H1 (cell line): ENCODE results near the gene S1PR2. TPM values are rescaled to one million over a fixed set of nuclear protein-coding genes. Genes with fewer than 3 reads are reported as not detected.

ENCODE experiments used
- CTCF ChIA-PET: fragments of 300-600 bp; sonication (Branson Sonifier 250); formaldehyde crosslinking; loops from one replicate; lab custom pipeline; 2021; ENCODE audit not compliant: partially characterized antibody; lab: Charles Lee
- POLR2A ChIA-PET: fragments of 300-600 bp; sonication (Branson Sonifier 250); formaldehyde crosslinking; loops from one replicate; lab custom pipeline; 2021; ENCODE audit warnings: inconsistent platforms; ENCODE audit not compliant: partially characterized antibody; lab: Charles Lee
- DNase-seq, 2 experiments: peaks; one replicate each; pipeline versions ENCODE4 v3.0.0 to v3.0.0-alpha.2; 2010 to 2022; ENCODE audit warnings: low spot score in 2 of 2, low read depth in 1 of 2, mixed read lengths in 1 of 2
- FAIRE-seq: peaks from 2 replicates; lab custom pipeline; 2011; peaks lifted over from hg19 to GRCh38; lab: Jason Lieb, UNC
- H2AFZ ChIP-seq: 2 replicates; pipeline ENCODE4 v1.8.1; 2012; ENCODE audit warnings: low read length, inconsistent platforms
- H2AK5ac ChIP-seq: 2 replicates; pipeline ENCODE4 v1.6.1; 2013; ENCODE audit warnings: low read depth, low read length
- H2BK120ac ChIP-seq: replicated peaks from 2 replicates; pipeline ENCODE3; 2013; ENCODE audit warnings: low read depth, low read length, inconsistent platforms
- H2BK12ac ChIP-seq: 2 replicates; pipeline ENCODE4 v1.6.1; 2013; ENCODE audit warnings: low read depth, low read length
- H2BK15ac ChIP-seq: 2 replicates; pipeline ENCODE4 v1.6.1; 2013; ENCODE audit warnings: low read length
- H2BK20ac ChIP-seq: 2 replicates; pipeline ENCODE4 v1.6.1; 2013; ENCODE audit warnings: low read length
- H2BK5ac ChIP-seq: 2 replicates; pipeline ENCODE4 v1.6.1; 2013; ENCODE audit warnings: low read depth, low read length
- H3K14ac ChIP-seq: 2 replicates; pipeline ENCODE4 v1.6.1; 2013; ENCODE audit warnings: inconsistent platforms; ENCODE audit not compliant: insufficient read length
- H3K18ac ChIP-seq: 2 replicates; pipeline ENCODE4 v1.6.1; 2013; ENCODE audit warnings: low read length; ENCODE audit errors: extremely low read depth
- H3K23ac ChIP-seq: 2 replicates; pipeline ENCODE4 v1.6.1; 2013; ENCODE audit warnings: inconsistent platforms; ENCODE audit not compliant: insufficient read length
- H3K23me2 ChIP-seq: 2 replicates; pipeline ENCODE4 v1.6.1; 2013; ENCODE audit warnings: low read depth, low read length
- H3K27ac ChIP-seq: 2 replicates; pipeline ENCODE4 v1.6.1; 2011; ENCODE audit warnings: low read depth, low read length, inconsistent platforms
- H3K27me3 ChIP-seq, 4 experiments: replicated peaks in 1 of 4; 1 replicate in 1 of 4; 2 replicates in 3 of 4; pipeline versions ENCODE4 v1.6.1 to v1.8.1; 2011 to 2013; ENCODE audit warnings: low read length in 3 of 4, mild to moderate bottlenecking in 3 of 4, inconsistent platforms in 2 of 4, mixed read lengths in 2 of 4, moderate library complexity in 1 of 4; ENCODE audit not compliant: control insufficient read depth in 3 of 4, insufficient read depth in 3 of 4; ENCODE audit errors: extremely low read depth in 1 of 4
- H3K36me3 ChIP-seq, 4 experiments: 2 replicates each; pipeline versions ENCODE4 v1.6.1 to v1.8.1; 2011 to 2013; ENCODE audit warnings: mild to moderate bottlenecking in 4 of 4, low read length in 3 of 4, moderate library complexity in 2 of 4, control low read depth in 1 of 4, inconsistent platforms in 1 of 4; ENCODE audit not compliant: insufficient read depth in 4 of 4, control insufficient read depth in 2 of 4
- H3K4ac ChIP-seq: replicated peaks from 2 replicates; pipeline ENCODE3; 2013; ENCODE audit warnings: low read length, low read depth, mixed read lengths, inconsistent platforms; ENCODE audit not compliant: insufficient read length
- H3K4me1 ChIP-seq, 4 experiments: replicated peaks in 1 of 4; 1 replicate in 1 of 4; 2 replicates in 3 of 4; pipeline versions ENCODE4 v1.6.1 to v1.8.1; 2011 to 2013; ENCODE audit warnings: low read length in 3 of 4, inconsistent platforms in 2 of 4, mixed read lengths in 1 of 4; ENCODE audit not compliant: insufficient read depth in 4 of 4, control insufficient read depth in 3 of 4
- H3K4me2 ChIP-seq, 2 experiments: 2 replicates each; pipeline versions ENCODE4 v1.6.1 to v1.8.1; 2011 to 2013; ENCODE audit warnings: low read depth in 2 of 2, low read length in 2 of 2, control low read depth in 1 of 2, inconsistent platforms in 1 of 2, mild to moderate bottlenecking in 1 of 2; ENCODE audit not compliant: insufficient read depth in 1 of 2
- H3K4me3 ChIP-seq, 4 experiments: fragments of 200-600, 300-600 bp in 1 of 4; sonication (generic), shearing (Covaris generic), sonication (Bioruptor Twin) in 1 of 4; 2 replicates each; pipeline versions ENCODE4 v1.5.1 to v1.8.1; 2011 to 2016; ENCODE audit warnings: low read length in 4 of 4, low read depth in 3 of 4, control low read depth in 2 of 4, inconsistent platforms in 2 of 4, mild to moderate bottlenecking in 2 of 4, mixed read lengths in 1 of 4, moderate library complexity in 1 of 4; ENCODE audit not compliant: insufficient read depth in 2 of 4; ENCODE audit errors: extremely low read depth in 1 of 4
- H3K56ac ChIP-seq: replicated peaks from 2 replicates; pipeline ENCODE3; 2013; ENCODE audit warnings: low read depth, mild to moderate bottlenecking, mixed read lengths, low read length, inconsistent platforms; ENCODE audit not compliant: insufficient read length
- H3K79me1 ChIP-seq: 2 replicates; pipeline ENCODE4 v1.6.1; 2013; ENCODE audit warnings: low read depth, low read length, control low read depth
- H3K79me2 ChIP-seq, 2 experiments: 2 replicates each; pipeline versions ENCODE4 v1.6.1 to v1.8.1; 2012 to 2013; ENCODE audit warnings: low read length in 2 of 2, mild to moderate bottlenecking in 2 of 2, inconsistent platforms in 1 of 2; ENCODE audit not compliant: insufficient read depth in 2 of 2, control insufficient read depth in 1 of 2
- H3K9ac ChIP-seq, 4 experiments: replicated peaks in 1 of 4; 1 replicate in 1 of 4; 2 replicates in 3 of 4; pipeline versions ENCODE4 v1.6.1 to v1.8.1; 2011 to 2013; ENCODE audit warnings: low read depth in 3 of 4, low read length in 3 of 4, control low read depth in 2 of 4, mild to moderate bottlenecking in 2 of 4, moderate library complexity in 2 of 4, inconsistent platforms in 1 of 4; ENCODE audit errors: extremely low read depth in 1 of 4
- H3K9me3 ChIP-seq, 2 experiments: 2 replicates each; pipeline versions ENCODE4 v1.6.1 to v1.8.1; 2012 to 2013; ENCODE audit warnings: mild to moderate bottlenecking in 2 of 2, moderate library complexity in 2 of 2, control low read depth in 1 of 2, inconsistent platforms in 1 of 2, low read depth in 1 of 2, low read length in 1 of 2, mixed read lengths in 1 of 2; ENCODE audit not compliant: insufficient read depth in 2 of 2
- H4K20me1 ChIP-seq, 2 experiments: replicated peaks in 1 of 2; 2 replicates each; pipeline versions ENCODE3 to v1.8.1; 2011 to 2013; ENCODE audit warnings: inconsistent platforms in 2 of 2, low read length in 2 of 2, mild to moderate bottlenecking in 1 of 2; ENCODE audit not compliant: insufficient read depth in 2 of 2, control insufficient read depth in 1 of 2
- H4K5ac ChIP-seq: 2 replicates; pipeline ENCODE4 v1.6.1; 2013; ENCODE audit warnings: low read length, low read depth, mixed read lengths, inconsistent platforms; ENCODE audit not compliant: insufficient read length
- H4K8ac ChIP-seq: 2 replicates; pipeline ENCODE4 v1.8.0; 2013; ENCODE audit warnings: mild to moderate bottlenecking, moderate library complexity, low read length, inconsistent platforms; ENCODE audit not compliant: insufficient read depth; ENCODE audit errors: extremely low read depth
- H4K91ac ChIP-seq: replicated peaks from 2 replicates; pipeline ENCODE3; 2013; ENCODE audit warnings: low read length, mixed read lengths, inconsistent platforms; ENCODE audit not compliant: insufficient read length
- SIN3A ChIP-seq, 2 experiments: IDR thresholded peaks in 1 of 2; conservative IDR thresholded peaks in 1 of 2; 2 replicates each; pipeline ENCODE4 v1.6.1; 2011 to 2012; ENCODE audit warnings: low read length in 2 of 2, improper control_type of control experiment in 1 of 2, low read depth in 1 of 2, mild to moderate bottlenecking in 1 of 2
- WGBS, 2 experiments: shearing (Covaris generic) in 1 of 2; methylation state at CpG; one replicate each; pipeline versions ENCODE4 v1.1.6 to v1.1.7; 2013 to 2015; ENCODE audit warnings: low lambda C conversion rate in 2 of 2, mixed read lengths in 2 of 2, inconsistent platforms in 1 of 2, low coverage in 1 of 2, missing lambda C conversion rate in 1 of 2; ENCODE audit not compliant: insufficient replicate concordance in 2 of 2, insufficient coverage in 1 of 2, insufficient read length in 1 of 2; ENCODE audit errors: extremely low coverage in 1 of 2, missing lambda C conversion rate in 1 of 2; 5-methylcytosine and 5-hydroxymethylcytosine counted together
- microRNA-seq, 2 experiments: library from miRNA; unstranded; fragments of <30 nt; microRNA quantifications; one replicate each; pipeline versions ENCODE4 to v1.2.0, GENCODE V29; 2016 to 2020; ENCODE audit warnings: borderline microRNAs expressed in 2 of 2, borderline number of aligned reads in 2 of 2, borderline replicate concordance in 1 of 2
- polyA plus RNA-seq, 7 experiments: library from polyadenylated mRNA; depleted of rRNA in 3 of 7; stranded (reverse) in 5 of 7; unstranded in 2 of 7; fragments of >200 nt in 5 of 7; fragments of 200-250 nt in 2 of 7; gene quantifications; 1 replicate in 5 of 7; 2 replicates in 1 of 7; 4 replicates in 1 of 7; pipeline versions ENCODE4 v1.2.1 to v1.2.3, GENCODE V29; 2011 to 2013; ENCODE audit warnings: missing spikeins in 2 of 7, mixed read lengths in 2 of 7
- small RNA-seq: library from polyadenylated mRNA; stranded (forward); fragments of <200 nt; extraction: miRNeasy Mini kit (QIAGEN cat#:217004); gene quantifications from one replicate; pipeline ENCODE3, GENCODE V24; 2013; ENCODE audit not compliant: insufficient read depth
- total RNA-seq: library from RNA; stranded (reverse); fragmentation: NEBNext Ultra II Directional; extraction: Animal tissue kit (Norgen Biotek cat#: 25700); gene quantifications from 2 replicates; pipeline ENCODE4 v1.2.1, GENCODE V29; 2021

S1PR2 gene
- total and polyA plus RNA-seq, 2 of the 8 experiments (the other 6 are each of a cell fraction or from before 2014, with no cell fraction given) = 17.5 to 19.4 TPM

DNA sequence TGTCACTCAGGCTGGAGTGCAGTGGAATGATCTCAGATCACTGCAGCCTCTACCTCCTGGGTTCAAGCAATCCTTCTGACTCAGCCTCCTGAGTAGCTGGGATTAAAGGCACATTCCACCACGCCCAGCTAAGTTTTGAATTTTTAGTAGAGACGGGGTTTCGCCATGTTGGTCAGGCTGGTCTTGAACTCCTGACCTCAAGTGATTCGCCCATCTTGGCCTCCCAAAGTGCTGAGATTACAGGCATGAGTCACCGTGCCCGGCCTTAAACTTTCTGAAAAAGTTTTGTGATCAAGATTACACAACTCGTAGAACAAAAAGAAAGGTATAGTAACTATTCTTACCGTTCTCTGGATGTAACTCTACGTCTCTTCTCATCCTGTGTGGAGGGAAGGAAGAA lies 57.6 kb downstream of the S1PR2 start:
- H3K27me3 ChIP-seq = no peaks in the 10 kb centered on the region
- no peak overlapping the region for H2BK120ac ChIP-seq

More for the DNA sequence above, 57.6 kb downstream of the S1PR2 start:
- Histone ChIP-seq H3K18ac (no peak overlapping the region), H3K4ac (no peak overlapping the region), H3K56ac (no peak overlapping the region), H3K4me3 (no peak overlapping the region), H3K4me2 (no peak overlapping the region), H3K79me1 (no peaks in the 10 kb centered on the region), H2BK15ac (no peak overlapping the region), H3K27ac (no peak overlapping the region), H4K91ac (no peak overlapping the region), H3K79me2 (no peaks in the 10 kb centered on the region), H3K14ac (no peak overlapping the region), H4K20me1 (no peaks in the 10 kb centered on the region), H2BK20ac (no peak overlapping the region), H3K9ac (no peak overlapping the region), H3K9me3 (no peaks in the 10 kb centered on the region), H3K36me3 (peaks cover 26 to 76% (median 57%) of the 10 kb centered on the region in 4 experiments), H3K4me1 (no peaks in the 10 kb centered on the region), H4K8ac (no peak overlapping the region), H4K5ac (no peak overlapping the region), H2AFZ (no peak overlapping the region), H2BK5ac (no peak overlapping the region)
- POLR2A ChIA-PET = interaction anchor here (0.9 to 1.3 kb wide), 5 partner anchors 9 to 41 kb away, joined by 3 to 4 read pairs (median 4); no protein-coding TSS in a partner anchor
- DNase-seq (no peak), FAIRE-seq (no peak)
- WGBS, 2 experiments = 90% methylated on average over 9 of the region's 9 CpGs; no CpG with 5 or more reads in 1 of the 2 experiments
- TF ChIP-seq SIN3A (conservative IDR thresholded peaks at IDR 0.05 in 1 of 2, IDR thresholded peaks at IDR 0.05 in 1 of 2; ENCODE audit: low read depth in 1 of 2, low read length in 2 of 2) = no peak
- TF ChIP-seq, all 59 proteins: peak for 0
- Histone ChIP-seq H3K23ac (no peak overlapping the region), H2BK12ac (no peak overlapping the region), H2AK5ac (no peak overlapping the region), H3K23me2 (no peaks in the 10 kb centered on the region)
- CTCF ChIA-PET = interaction anchor here (0.6 to 1.3 kb wide), 3 partner anchors 9 to 134 kb away, joined by 3 read pairs; no protein-coding TSS in a partner anchor

Small RNA genes lying within 50 kb of the gene (microRNA-seq; reads per million reads assigned to microRNA genes)
- 0 reads per million in 2 experiments for gene MIR4322

Small RNA genes lying within 50 kb of the gene (small RNA-seq; reads per million reads assigned to genes)
- gene MIR4322 = not detected

Other genes starting within 250 kb of the S1PR2 start
- gene COL5A3, start 220.8 kb downstream of the S1PR2 start, total RNA-seq = 0.74 and 0.75 TPM in 2 replicates
- gene COL5A3, start 220.8 kb downstream of the S1PR2 start, polyA plus RNA-seq (2011; rRNA removed) = 0.67 and 1.2 TPM in 2 replicates
- not detected in 2 replicates for gene RDH8, start 217.8 kb downstream of the S1PR2 start, total RNA-seq
- gene RDH8, start 217.8 kb downstream of the S1PR2 start, polyA plus RNA-seq (2011; rRNA removed) = 0.38 and 0.58 TPM in 2 replicates
- 24.5 and 25.3 TPM in 2 replicates for gene SHFL, start 145.0 kb downstream of the S1PR2 start, total RNA-seq
- 37.1 and 47.0 TPM in 2 replicates for gene SHFL, start 145.0 kb downstream of the S1PR2 start, polyA plus RNA-seq (2011; rRNA removed)
- gene ANGPTL6, start 128.7 kb downstream of the S1PR2 start, total RNA-seq = not detected in 2 replicates
- 0.20 and 0.38 TPM in 2 replicates for gene ANGPTL6, start 128.7 kb downstream of the S1PR2 start, polyA plus RNA-seq (2011; rRNA removed)
- gene PPAN, start 125.0 kb downstream of the S1PR2 start, total RNA-seq = 72.6 and 74.4 TPM in 2 replicates
- 48.8 and 74.7 TPM in 2 replicates for gene PPAN, start 125.0 kb downstream of the S1PR2 start, polyA plus RNA-seq (2011; rRNA removed)
- gene P2RY11, start 119.6 kb downstream of the S1PR2 start, total RNA-seq = 17.8 and 18.0 TPM in 2 replicates
- 9.2 and 16.2 TPM in 2 replicates for gene P2RY11, start 119.6 kb downstream of the S1PR2 start, polyA plus RNA-seq (2011; rRNA removed)
- 281 and 284 TPM in 2 replicates for gene EIF3G, start 111.4 kb downstream of the S1PR2 start, total RNA-seq
- 238 and 426 TPM in 2 replicates for gene EIF3G, start 111.4 kb downstream of the S1PR2 start, polyA plus RNA-seq (2011; rRNA removed)
- gene DNMT1, start 36.4 kb downstream of the S1PR2 start, total RNA-seq = 208 and 210 TPM in 2 replicates
- 101 and 121 TPM in 2 replicates for gene DNMT1, start 36.4 kb downstream of the S1PR2 start, polyA plus RNA-seq (2011; rRNA removed)
- 82.3 and 90.7 TPM in 2 replicates for gene MRPL4, start 20.9 kb upstream of the S1PR2 start, total RNA-seq
- gene MRPL4, start 20.9 kb upstream of the S1PR2 start, polyA plus RNA-seq (2011; rRNA removed) = 187 and 282 TPM in 2 replicates
- 3.8 and 4.0 TPM in 2 replicates for gene ICAM1, start 39.8 kb upstream of the S1PR2 start, total RNA-seq
- gene ICAM1, start 39.8 kb upstream of the S1PR2 start, polyA plus RNA-seq (2011; rRNA removed) = 5.2 and 9.4 TPM in 2 replicates
- gene ICAM4, start 55.6 kb upstream of the S1PR2 start, total RNA-seq = 1.3 and 1.5 TPM in 2 replicates
- 4.1 and 6.3 TPM in 2 replicates for gene ICAM4, start 55.6 kb upstream of the S1PR2 start, polyA plus RNA-seq (2011; rRNA removed)
- gene ICAM5, start 58.6 kb upstream of the S1PR2 start, total RNA-seq = 1.9 and 4.8 TPM in 2 replicates
- 3.9 and 9.0 TPM in 2 replicates for gene ICAM5, start 58.6 kb upstream of the S1PR2 start, polyA plus RNA-seq (2011; rRNA removed)
- 4.6 and 5.1 TPM in 2 replicates for gene ZGLP1, start 78.5 kb upstream of the S1PR2 start, total RNA-seq
- gene ZGLP1, start 78.5 kb upstream of the S1PR2 start, polyA plus RNA-seq (2011; rRNA removed) = 4.2 and 8.2 TPM in 2 replicates
- gene FDX2, start 84.7 kb upstream of the S1PR2 start, total RNA-seq = 27.0 and 27.8 TPM in 2 replicates
- gene FDX2, start 84.7 kb upstream of the S1PR2 start, polyA plus RNA-seq (2011; rRNA removed) = 64.4 and 80.2 TPM in 2 replicates
- 70.5 and 72.4 TPM in 2 replicates for gene RAVER1, start 102.2 kb upstream of the S1PR2 start, total RNA-seq
- 5.7 and 17.1 TPM in 2 replicates for gene RAVER1, start 102.2 kb upstream of the S1PR2 start, polyA plus RNA-seq (2011; rRNA removed)
- gene ICAM3, start 108.3 kb upstream of the S1PR2 start, total RNA-seq = 16.5 TPM in 2 replicates
- gene ICAM3, start 108.3 kb upstream of the S1PR2 start, polyA plus RNA-seq (2011; rRNA removed) = 15.4 and 18.9 TPM in 2 replicates
- 40.8 and 42.7 TPM in 2 replicates for gene TYK2, start 149.2 kb upstream of the S1PR2 start, total RNA-seq
- gene TYK2, start 149.2 kb upstream of the S1PR2 start, polyA plus RNA-seq (2011; rRNA removed) = 32.1 and 47.6 TPM in 2 replicates
- gene CDC37, start 172.2 kb upstream of the S1PR2 start, total RNA-seq = 162 and 164 TPM in 2 replicates
- gene CDC37, start 172.2 kb upstream of the S1PR2 start, polyA plus RNA-seq (2011; rRNA removed) = 181 and 285 TPM in 2 replicates
- 4.4 and 5.0 TPM in 2 replicates for gene PDE4A, start 189.2 kb upstream of the S1PR2 start, total RNA-seq
- 2.0 and 3.4 TPM in 2 replicates for gene PDE4A, start 189.2 kb upstream of the S1PR2 start, polyA plus RNA-seq (2011; rRNA removed)